A549 treated with DMSO at 1 μM for 4 hours (cell line): ENCODE data around the gene FAM72A. TPM values are rescaled to one million over a fixed set of nuclear protein-coding genes. Genes with fewer than 3 reads are reported as not detected.

ENCODE experiments used
- total RNA-seq: library from RNA; stranded (reverse); fragments of 200-300 nt; extraction: Qiagen RNA extraction; gene quantifications from 5 replicates; pipeline ENCODE4 v1.2.3, GENCODE V29; 2022; ENCODE audit warnings: low read depth

The FAM72A gene
- total RNA-seq: 9.0 to 13.7 TPM (median 12.6 TPM) in 5 replicates

DNA sequence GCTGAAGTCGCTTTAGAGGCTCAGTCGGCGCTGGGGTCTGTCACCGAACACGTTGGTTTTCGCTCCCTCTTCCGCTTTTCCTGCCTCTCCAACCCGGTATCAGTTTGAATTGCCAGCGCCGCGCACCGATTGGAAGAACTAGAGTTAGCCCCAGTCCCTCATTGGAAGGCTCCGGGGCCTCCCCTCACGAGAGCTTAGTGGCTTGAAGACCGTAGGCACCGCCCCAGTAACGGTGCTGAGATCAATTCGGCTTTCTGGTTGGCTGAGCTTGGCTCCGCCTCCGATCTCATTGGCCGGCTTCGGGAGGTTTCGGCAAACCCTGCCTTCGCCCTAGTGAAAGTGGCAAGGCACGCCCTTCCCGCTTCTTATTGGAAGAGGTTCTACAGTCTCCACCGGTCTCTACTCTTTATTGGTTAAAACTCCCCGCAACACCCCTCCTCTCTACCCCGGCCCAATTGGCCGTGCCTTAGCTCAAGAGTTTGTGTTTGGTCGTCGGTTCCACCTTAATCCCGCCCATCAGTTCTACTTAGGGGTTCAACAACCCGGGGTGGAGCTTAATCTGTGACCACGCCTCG is at the start of gene FAM72A:
TSS of gene FAM72A (minus strand) at position 51 of the 575 bp plus-strand sequence. CDS start 814 bp downstream, outside the sequence.

DNA sequence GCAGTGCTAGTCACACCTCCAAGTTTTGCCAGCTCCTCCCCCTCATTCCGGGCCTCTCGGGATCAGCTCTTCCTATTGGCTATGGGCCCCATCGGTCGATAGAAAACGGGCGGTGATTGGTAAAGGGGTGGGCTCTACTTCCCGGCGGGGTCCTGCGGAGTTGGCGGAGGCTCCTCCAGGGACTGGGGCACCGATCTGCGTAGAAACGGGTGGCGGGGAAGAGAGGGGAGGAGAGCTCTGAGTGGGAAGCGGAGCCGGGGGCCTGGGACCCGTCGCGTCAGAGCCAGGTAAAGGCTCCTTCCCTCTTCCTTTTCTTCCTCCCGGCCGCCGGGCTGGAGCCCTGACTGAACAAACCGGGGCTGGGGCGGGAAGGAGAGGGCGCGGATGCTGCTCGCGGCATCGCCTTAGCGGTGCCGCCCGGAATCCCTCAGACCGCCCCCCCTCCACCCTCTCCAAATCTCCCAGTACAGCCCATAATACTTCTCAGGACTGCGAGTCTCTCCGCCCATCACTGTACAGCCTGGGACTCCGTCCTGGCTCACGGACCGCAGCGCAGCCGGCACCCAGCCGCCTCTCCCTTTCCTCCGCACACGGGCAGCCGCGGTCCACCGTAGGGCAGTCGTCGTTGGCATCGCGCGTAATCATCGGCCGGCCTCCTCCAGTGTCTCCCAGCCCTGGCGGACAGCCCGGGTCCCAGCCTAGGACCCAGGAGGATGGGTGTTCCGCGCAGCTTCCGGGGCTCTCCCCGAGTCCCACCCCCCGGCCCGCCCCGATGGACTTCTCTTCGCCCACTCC is 922 bp upstream of the FAM72A start, which contains the start of gene SRGAP2:
TSS of gene SRGAP2 (plus strand) at position 178 of the 795 bp plus-strand sequence. CDS start 2,430 bp downstream, outside the sequence.

Other genes starting within 250 kb of the FAM72A start
- gene RAB7B, start 199.4 kb downstream of the FAM72A start, total RNA-seq: 1.4 to 2.9 TPM (median 1.8 TPM) in 5 replicates
- gene CTSE, start 178.9 kb downstream of the FAM72A start, total RNA-seq: not detected in 5 replicates
- gene RHEX, start 149.7 kb downstream of the FAM72A start, total RNA-seq: not detected in 5 replicates
- not detected in 5 replicates for gene AVPR1B, start 85.5 kb downstream of the FAM72A start, total RNA-seq
- gene SRGAP2, start 702 bp upstream of the FAM72A start, total RNA-seq: 18.8 to 30.9 TPM (median 26.3 TPM) in 5 replicates